Urothelium cell line (cell line): ENCODE measurements around the gene AKR7A3.
"Not testable (repeated sequence)": the region's sequence is repeated elsewhere in the genome, so short reads cannot be mapped to it uniquely, and the experiment has no call there.

ENCODE experiments used
- DNase-seq: peaks from one replicate; pipeline ENCODE4 v3.0.0; 2011; ENCODE audit warnings: low spot score, mixed read lengths
- FAIRE-seq: peaks from 2 replicates; lab custom pipeline; 2011; peaks lifted over from hg19 to GRCh38; lab: Jason Lieb, UNC

AKR7A3 gene

DNA sequence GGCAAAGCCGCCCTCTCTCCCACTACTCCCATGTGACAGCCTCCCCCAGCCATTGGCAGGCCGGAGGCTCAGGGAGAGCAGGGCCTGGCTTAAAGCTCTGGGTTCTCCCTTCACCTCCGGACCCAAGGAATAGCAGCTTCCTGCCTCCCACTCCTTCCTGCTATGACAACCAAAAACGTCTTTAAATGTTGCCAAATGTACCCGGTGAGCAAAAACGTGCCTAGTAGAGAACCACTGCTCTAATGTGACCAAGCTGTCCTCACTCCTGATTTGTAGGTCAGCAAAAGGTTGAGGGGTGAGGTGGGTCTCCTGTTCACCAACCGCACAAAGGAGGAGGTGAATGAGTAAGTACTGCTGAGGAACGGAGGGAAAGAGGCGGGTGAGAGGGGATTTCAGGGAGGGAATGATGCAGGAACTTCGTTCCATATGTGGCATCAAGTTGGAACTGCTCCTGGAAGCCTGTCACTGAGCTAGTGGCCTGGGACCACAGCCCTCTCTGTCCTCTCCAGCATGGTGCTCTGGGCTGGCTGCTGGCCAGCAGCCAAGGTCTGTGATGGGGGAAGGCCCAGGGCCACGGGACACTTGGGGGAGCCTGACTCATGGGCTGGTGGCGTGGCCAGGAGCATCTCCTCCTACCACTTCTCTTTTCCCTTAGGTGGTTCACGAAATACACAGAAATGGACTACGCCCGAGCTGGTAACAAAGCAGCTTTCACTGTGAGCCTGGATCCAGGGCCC lies 31.2 kb downstream of the AKR7A3 start:
- FAIRE-seq (no peak), DNase-seq (no peak)

DNA sequence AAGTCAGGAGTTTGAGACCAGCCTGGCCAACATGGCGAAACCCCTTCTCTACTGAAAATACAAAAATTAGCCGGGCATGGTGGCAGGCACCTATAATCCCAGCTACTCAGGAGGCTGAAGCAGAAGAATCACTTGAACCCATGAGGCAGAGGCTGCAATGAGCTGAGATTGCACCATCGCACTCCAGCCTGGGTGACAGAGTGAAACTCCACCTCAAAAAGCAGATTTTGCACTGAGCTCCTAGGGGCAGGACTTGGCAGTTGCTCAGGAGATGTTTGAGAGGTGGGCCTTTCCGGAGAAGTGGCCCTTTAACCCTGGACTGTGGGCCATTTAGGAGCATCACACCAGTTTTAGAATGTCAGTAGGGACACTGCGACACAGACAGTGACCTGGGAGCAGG lies 32.3 kb downstream of the AKR7A3 start:
- DNase-seq, FAIRE-seq: not testable (repeated sequence)

DNA sequence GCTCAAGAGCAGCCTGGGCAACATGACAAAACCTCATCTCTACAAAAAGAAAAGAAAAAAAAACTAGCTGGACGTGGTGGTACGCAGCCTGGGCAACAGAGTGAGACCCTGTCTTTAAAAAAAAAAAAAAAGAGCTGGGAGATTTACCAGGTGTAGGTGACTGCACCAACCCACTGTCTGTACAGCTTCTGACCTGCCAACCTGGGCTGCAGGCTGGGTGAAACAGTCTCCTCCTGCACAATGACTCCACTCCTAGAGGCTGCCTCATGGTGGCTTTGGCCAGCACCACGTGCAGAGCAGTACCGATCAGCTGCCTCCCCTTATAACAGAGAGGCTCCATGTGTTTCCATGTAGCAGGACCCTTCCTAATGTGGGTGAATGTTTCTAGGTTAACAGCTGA lies 33.3 kb downstream of the AKR7A3 start:
- no peak for DNase-seq
- no peak for FAIRE-seq

DNA sequence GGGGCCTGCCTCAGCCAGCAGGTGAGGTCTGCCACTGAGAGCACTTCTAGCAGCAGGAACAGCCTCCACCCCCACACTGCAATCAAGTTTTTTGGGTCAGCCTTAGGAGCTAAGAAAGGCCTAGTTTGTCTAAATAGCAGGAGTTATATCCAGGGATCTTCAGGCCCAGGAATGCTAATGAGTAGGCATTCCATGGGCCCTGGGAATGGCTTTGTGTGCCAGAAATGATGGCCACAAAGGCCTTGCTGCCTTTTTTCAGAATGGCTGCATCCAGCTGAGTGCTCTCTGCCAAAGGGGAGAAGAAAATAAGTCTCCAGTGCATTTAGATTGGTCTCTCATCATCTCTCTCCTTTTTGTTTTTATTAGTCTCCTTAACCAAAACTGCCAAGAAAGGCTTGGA lies 34.2 kb downstream of the AKR7A3 start:
- DNase-seq: no peak
- FAIRE-seq: no peak

DNA sequence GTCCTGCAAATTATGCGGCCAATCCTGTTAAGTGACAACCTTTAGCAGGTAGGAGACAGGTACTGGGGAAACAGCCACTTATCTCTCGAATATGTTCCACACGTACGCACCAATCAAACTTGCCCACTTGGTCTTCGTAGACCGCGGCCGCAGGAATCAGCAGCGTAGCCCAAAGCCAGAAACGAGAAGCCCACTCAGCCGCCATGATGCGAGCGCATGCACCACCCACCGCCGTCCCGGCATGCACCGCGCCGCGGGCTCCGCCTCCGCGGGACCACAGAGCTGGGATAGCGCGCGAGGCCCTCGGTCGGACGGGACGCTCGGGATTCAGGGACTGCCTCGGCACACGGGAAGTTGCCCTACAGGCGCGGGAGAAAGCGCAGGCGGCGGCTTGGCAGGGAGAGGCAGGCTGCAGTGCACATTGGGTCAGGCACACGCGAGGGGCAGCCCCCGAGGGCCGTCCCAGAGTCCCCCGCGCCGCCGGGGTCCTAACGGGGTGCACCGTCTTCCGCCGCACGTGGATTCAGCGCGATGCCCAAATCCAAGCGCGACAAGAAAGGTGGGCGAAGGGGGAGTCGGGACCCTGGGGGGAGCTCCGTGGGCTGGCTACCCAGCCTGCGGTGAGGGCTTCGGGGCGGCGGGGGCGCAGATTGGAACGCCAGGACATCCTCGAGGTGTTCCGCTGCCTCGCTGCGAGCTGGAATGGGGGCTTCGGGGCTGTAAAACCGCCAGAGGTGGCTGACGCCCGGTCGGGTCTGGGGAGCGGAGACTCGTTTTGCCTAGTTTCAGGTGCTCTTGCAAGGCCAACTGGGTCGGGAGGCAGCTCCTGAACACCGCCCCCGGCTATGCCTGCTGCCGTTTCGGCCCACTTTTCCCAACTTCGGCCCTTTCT lies 37.0 kb downstream of the AKR7A3 start, which contains the start of the genes EMC1 and MRTO4:
Gene EMC1 (minus strand): TSS at position 220 of the 892 bp plus-strand sequence. CDS start 15 bp downstream, at position 205.
Gene MRTO4 (plus strand): TSS at position 501 of the 892 bp plus-strand sequence. CDS start 31 bp downstream, at position 532.
- DNase-seq (peak; percentile 94), FAIRE-seq (no peak)

DNA sequence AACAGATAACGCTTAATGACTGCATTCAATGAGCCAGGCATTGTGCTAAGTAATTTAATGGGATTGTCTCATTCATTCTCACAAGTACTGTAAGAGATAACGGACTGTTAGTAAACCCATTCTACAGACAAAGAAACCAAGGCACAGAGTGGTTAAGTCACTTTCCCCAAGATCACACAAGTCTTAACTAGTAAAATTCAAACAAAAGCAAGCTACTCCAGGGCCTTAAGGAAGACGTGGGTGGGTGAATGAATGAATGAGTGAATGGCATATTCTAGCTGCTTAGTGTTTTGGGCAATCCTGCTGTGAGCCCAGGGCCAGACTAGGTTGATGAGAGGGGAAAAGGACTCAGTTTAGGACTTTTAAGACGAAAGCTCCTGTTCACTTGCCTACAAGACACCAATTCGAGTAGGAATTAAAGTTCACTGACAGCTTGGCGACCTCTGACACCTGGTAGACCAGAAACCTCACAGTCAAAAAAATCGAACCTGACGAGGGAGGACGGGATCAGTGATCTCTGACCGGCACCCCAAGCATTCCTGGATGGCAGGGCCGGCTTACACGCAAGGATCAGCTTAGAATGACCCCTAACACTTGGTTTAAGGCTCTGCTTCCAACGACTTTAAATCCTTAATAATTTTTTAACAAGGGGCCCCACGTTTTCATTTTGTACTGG lies 37.8 kb downstream of the AKR7A3 start:
- FAIRE-seq (no peak), DNase-seq (no peak)

DNA sequence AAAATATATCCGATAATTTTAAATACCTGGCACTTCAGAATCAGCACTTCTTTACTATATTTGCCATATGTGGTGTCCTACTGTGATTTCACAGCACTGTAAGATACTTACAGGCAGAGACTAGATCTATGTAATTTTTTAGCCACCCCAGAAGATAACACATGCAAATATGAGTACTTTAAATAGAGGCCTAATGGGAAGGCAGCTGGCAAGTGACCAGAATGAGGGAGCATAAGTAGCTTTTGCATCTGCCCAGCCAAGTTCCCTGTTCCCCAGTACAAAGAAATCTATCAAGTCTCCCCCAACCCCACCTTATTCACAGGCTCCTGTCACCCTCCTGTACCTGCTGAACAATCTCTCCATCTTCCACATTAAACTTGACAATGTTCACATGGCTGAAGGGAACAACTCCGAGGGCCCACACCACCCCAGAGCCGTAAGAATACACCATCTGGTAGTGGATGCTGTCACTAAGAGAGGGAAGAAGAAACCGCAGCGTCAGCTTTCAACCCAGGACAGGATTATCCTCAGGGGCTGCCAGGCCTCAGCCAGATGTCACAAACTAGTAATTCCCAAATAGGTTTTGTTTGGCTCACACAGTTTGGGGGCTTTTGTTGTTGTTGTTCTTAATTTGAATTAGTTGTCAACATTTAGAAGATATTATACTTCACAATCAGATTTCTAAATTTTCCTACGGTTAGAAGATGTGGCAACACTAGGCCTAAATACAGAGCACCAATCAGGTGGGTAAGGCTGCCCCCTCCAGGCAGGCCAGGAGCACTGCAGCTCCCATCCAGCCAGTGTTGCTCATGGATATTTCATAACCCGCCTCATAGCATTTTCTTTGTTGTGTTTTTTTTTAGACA lies 47.7 kb downstream of the AKR7A3 start:
- no peak for FAIRE-seq
- peak; percentile 75 for DNase-seq

DNA sequence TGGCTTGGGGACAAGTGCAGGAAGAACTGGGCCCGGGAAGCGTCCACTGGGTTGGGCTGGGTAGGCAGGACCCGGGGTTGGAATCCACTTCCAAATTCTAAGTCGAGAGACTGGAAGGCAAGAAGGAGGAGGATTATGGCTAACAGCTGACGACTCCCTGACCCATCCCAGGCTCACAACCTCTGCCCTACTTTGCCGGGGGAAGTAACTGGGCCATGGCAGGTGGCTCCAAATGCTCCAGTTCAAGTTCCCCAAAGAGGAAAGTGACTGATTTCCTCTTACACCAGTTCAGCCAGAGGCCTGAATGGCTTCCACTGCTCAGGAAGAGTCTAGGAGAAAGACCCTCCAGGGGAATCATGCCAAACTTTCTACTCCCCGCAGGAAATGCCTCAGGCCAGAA lies 48.7 kb downstream of the AKR7A3 start:
- FAIRE-seq (no peak), DNase-seq (no peak)

DNA sequence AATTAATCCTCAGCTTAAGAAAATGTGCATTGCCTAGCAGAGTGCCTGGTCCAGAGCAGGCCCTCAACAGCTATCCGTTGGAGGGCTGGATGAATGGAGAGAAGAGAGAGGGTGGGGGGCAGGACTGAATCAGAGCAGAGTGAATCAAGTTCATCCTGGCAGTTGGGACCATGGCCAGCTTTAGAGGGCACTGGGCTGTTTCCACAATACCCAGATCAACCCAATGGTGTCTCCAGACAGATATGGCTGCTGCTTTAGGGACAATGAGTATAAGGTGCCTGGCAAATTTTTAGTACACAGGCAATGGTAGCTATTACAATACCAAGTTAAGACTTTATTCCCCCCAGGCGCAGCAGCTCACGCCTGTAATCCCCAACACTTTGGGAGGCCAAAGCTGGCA lies 54.3 kb downstream of the AKR7A3 start:
- FAIRE-seq: no peak

More for the DNA sequence above, 54.3 kb downstream of the AKR7A3 start:
- DNase-seq: no peak
